ENCODE measurements around the gene ZNRF3. TPM values are rescaled to one million over a fixed set of nuclear protein-coding genes. Genes with fewer than 3 reads are reported as not detected.

The ZNRF3 gene
- total RNA-seq, 1 donor from 2014 or later: 5.8 TPM

GRCh38 chr22:28950617-28951411 lies 67.4 kb downstream of the ZNRF3 start:
- no peak overlapping the region for H3K4me2 ChIP-seq (ENCODE audit: low read length)
- DNase-seq (ENCODE audit: low read depth) (no peak), FAIRE-seq (no peak)
- H3K27ac ChIP-seq (ENCODE audit: low read depth, low read length): no peak overlapping the region
- H3K4me3 Mint-ChIP-seq (ENCODE audit: unreplicated experiment): no peak overlapping the region
- H3K4me3 ChIP-seq (ENCODE audit: insufficient read depth, low read depth, low read length): no peak overlapping the region
- H3K27me3 Mint-ChIP-seq (ENCODE audit: low read depth, unreplicated experiment): no peaks in the 10 kb centered on the region
- no peak overlapping the region for H2AFZ ChIP-seq (ENCODE audit: low read depth, low read length)
- H3K9ac ChIP-seq (ENCODE audit: low read length): no peak overlapping the region
- TF ChIP-seq, protein P1, sequence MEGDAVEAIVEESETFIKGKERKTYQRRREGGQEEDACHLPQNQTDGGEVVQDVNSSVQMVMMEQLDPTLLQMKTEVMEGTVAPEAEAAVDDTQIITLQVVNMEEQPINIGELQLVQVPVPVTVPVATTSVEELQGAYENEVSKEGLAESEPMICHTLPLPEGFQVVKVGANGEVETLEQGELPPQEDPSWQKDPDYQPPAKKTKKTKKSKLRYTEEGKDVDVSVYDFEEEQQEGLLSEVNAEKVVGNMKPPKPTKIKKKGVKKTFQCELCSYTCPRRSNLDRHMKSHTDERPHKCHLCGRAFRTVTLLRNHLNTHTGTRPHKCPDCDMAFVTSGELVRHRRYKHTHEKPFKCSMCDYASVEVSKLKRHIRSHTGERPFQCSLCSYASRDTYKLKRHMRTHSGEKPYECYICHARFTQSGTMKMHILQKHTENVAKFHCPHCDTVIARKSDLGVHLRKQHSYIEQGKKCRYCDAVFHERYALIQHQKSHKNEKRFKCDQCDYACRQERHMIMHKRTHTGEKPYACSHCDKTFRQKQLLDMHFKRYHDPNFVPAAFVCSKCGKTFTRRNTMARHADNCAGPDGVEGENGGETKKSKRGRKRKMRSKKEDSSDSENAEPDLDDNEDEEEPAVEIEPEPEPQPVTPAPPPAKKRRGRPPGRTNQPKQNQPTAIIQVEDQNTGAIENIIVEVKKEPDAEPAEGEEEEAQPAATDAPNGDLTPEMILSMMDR (IDR thresholded peaks at IDR 0.05; ENCODE audit: insufficient read depth, low read depth, low read length): no peak
- TF ChIP-seq EZH2 (IDR thresholded peaks at IDR 0.05; ENCODE audit: insufficient read depth, low read length): no peak
- H3K4me1 ChIP-seq (ENCODE audit: insufficient read depth, low read length): peaks cover 10% of the 10 kb centered on the region
- H3K9me3 Mint-ChIP-seq (ENCODE audit: unreplicated experiment): peaks cover 18% of the 10 kb centered on the region
- no peak overlapping the region for H3K27ac Mint-ChIP-seq (ENCODE audit: unreplicated experiment)
- peaks cover 34% of the 10 kb centered on the region for H4K20me1 ChIP-seq (ENCODE audit: insufficient read depth, low read length)
- peaks cover 5% of the 10 kb centered on the region for H3K9me3 ChIP-seq (ENCODE audit: insufficient read depth, low read depth, low read length)
- peaks cover 2% of the 10 kb centered on the region for H3K36me3 Mint-ChIP-seq (ENCODE audit: low read depth, unreplicated experiment)
- no peaks in the 10 kb centered on the region for H3K36me3 ChIP-seq (ENCODE audit: insufficient read depth, low read length)
- H3K4me1 Mint-ChIP-seq (ENCODE audit: low read depth, unreplicated experiment): peaks cover 25% of the 10 kb centered on the region
- peaks cover 16% of the 10 kb centered on the region for H3K79me2 ChIP-seq (ENCODE audit: insufficient read depth, low read length)
- H3K27me3 ChIP-seq (ENCODE audit: insufficient read depth, low read length): no peaks in the 10 kb centered on the region

- Mint-ChIP-seq H3K27me3 (ENCODE audit: low read depth, unreplicated experiment) (no peaks in the 10 kb centered on the region), H3K4me1 (ENCODE audit: low read depth, unreplicated experiment) (peaks cover 27% of the 10 kb centered on the region), H3K36me3 (ENCODE audit: low read depth, unreplicated experiment) (no peaks in the 10 kb centered on the region), H3K9me3 (ENCODE audit: unreplicated experiment) (peaks cover 12% of the 10 kb centered on the region), H3K27ac (ENCODE audit: unreplicated experiment) (no peak overlapping the region), H3K4me3 (ENCODE audit: unreplicated experiment) (no peak overlapping the region)
- H3K9ac ChIP-seq (ENCODE audit: low read length): no peak overlapping the region
- H3K9me3 ChIP-seq (ENCODE audit: insufficient read depth, low read depth, low read length): peaks cover 4% of the 10 kb centered on the region
- no peak overlapping the region for H2AFZ ChIP-seq (ENCODE audit: low read depth, low read length)
- peaks cover 34% of the 10 kb centered on the region for H4K20me1 ChIP-seq (ENCODE audit: insufficient read depth, low read length)
- FAIRE-seq (no peak), DNase-seq (ENCODE audit: low read depth) (no peak)
- peaks cover 17% of the 10 kb centered on the region for H3K79me2 ChIP-seq (ENCODE audit: insufficient read depth, low read length)
- TF ChIP-seq EZH2 (IDR thresholded peaks at IDR 0.05; ENCODE audit: insufficient read depth, low read length): no peak
- TF ChIP-seq, protein P1 (IDR thresholded peaks at IDR 0.05; ENCODE audit: insufficient read depth, low read depth, low read length): no peak
- H3K27me3 ChIP-seq (ENCODE audit: insufficient read depth, low read length): no peaks in the 10 kb centered on the region
- H3K4me1 ChIP-seq (ENCODE audit: insufficient read depth, low read length): peaks cover 10% of the 10 kb centered on the region
- H3K4me2 ChIP-seq (ENCODE audit: low read length): no peak overlapping the region
- no peak overlapping the region for H3K27ac ChIP-seq (ENCODE audit: low read depth, low read length)
- H3K36me3 ChIP-seq (ENCODE audit: insufficient read depth, low read length): no peaks in the 10 kb centered on the region
- H3K4me3 ChIP-seq (ENCODE audit: insufficient read depth, low read depth, low read length): no peak overlapping the region
These were observed 68.2 kb downstream of the ZNRF3 start for GRCh38 chr22:28951530-28951929.

DNA sequence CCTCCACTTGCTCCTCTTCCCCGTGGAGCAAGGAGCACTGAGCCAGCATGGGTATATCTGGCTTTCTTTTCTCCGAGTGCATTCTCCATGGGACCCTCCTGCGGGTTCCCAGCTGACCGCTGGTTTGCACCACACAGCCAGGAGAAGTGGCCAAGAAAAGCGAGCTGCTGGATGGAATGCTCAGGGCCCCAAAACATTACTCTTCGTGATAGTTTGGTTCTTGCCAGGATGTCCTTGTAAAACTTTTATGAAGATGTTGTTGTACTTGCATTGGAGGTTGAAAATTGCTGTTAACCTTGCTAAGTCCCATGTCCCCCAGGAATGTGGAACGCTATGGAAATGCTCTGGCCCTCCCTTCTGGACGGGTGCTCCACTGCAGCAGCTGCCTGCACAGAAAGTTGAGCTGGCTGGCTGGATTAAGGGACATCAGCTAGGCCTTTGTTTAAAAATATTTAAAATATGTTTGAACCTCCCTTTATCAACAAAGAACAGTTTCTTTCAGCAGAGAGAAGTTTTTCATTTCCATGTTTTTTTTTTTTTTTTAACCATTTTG lies 68.7 kb downstream of the ZNRF3 start:
- FAIRE-seq: no peak
- H3K9ac ChIP-seq (ENCODE audit: low read length): no peak overlapping the region
- peaks cover 27% of the 10 kb centered on the region for H3K4me1 Mint-ChIP-seq (ENCODE audit: low read depth, unreplicated experiment)

More for the DNA sequence above, 68.7 kb downstream of the ZNRF3 start:
- Histone ChIP-seq H3K4me3 (ENCODE audit: insufficient read depth, low read depth, low read length) (no peak overlapping the region), H3K9me3 (ENCODE audit: insufficient read depth, low read depth, low read length) (no peaks in the 10 kb centered on the region), H3K36me3 (ENCODE audit: insufficient read depth, low read length) (no peaks in the 10 kb centered on the region), H4K20me1 (ENCODE audit: insufficient read depth, low read length) (peaks cover 34% of the 10 kb centered on the region), H3K4me1 (ENCODE audit: insufficient read depth, low read length) (peaks cover 10% of the 10 kb centered on the region), H3K4me2 (ENCODE audit: low read length) (no peak overlapping the region), H3K27ac (ENCODE audit: low read depth, low read length) (no peak overlapping the region), H3K79me2 (ENCODE audit: insufficient read depth, low read length) (peaks cover 12% of the 10 kb centered on the region), H2AFZ (ENCODE audit: low read depth, low read length) (no peak overlapping the region), H3K27me3 (ENCODE audit: insufficient read depth, low read length) (no peaks in the 10 kb centered on the region)
- H3K27me3 Mint-ChIP-seq (ENCODE audit: low read depth, unreplicated experiment): no peaks in the 10 kb centered on the region
- peak; percentile 70 for DNase-seq (ENCODE audit: low read depth)
- H3K27ac Mint-ChIP-seq (ENCODE audit: unreplicated experiment): no peak overlapping the region
- H3K9me3 Mint-ChIP-seq (ENCODE audit: unreplicated experiment): peaks cover 7% of the 10 kb centered on the region
- TF ChIP-seq, protein P1 (IDR thresholded peaks at IDR 0.05; ENCODE audit: insufficient read depth, low read depth, low read length): no peak
- TF ChIP-seq EZH2 (IDR thresholded peaks at IDR 0.05; ENCODE audit: insufficient read depth, low read length): no peak
- H3K4me3 Mint-ChIP-seq (ENCODE audit: unreplicated experiment): no peak overlapping the region
- H3K36me3 Mint-ChIP-seq (ENCODE audit: low read depth, unreplicated experiment): no peaks in the 10 kb centered on the region
